G401.6 (cell line): ENCODE results near the gene KRTAP19-2.
"Not testable (repeated sequence)": the region's sequence is repeated elsewhere in the genome, so short reads cannot be mapped to it uniquely, and the experiment has no call there.

Experiments used
- FAIRE-seq: peaks from 2 replicates; lab custom pipeline; 2012; peaks lifted over from hg19 to GRCh38; lab: Jason Lieb, UNC

The KRTAP19-2 gene, protein sequence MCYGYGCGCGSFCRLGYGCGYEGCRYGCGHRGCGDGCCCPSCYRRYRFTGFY

DNA sequence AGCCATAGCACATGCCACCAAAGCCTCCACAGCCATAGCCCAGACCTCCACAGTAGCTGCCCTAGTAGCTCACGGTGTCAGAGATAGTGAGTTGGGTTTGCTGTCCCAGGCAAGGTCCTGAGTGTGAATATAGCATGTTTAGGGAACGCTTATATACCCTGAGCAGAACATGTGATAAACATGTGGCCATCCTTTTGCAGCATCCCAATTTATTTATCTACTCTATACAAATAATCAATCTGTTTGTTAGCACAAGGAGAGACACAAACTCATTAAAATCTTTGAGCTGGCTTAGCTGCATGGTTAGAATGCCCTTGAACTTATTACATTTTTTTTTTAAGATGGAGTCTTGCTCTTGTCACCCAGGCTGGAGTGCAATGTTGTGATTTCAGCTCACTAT is at the start of gene KRTAP19-2:
Gene KRTAP19-2 (minus strand): TSS at position 101 of the 400 bp plus-strand sequence. CDS start 88 bp downstream, at position 13.
- no peak for FAIRE-seq

DNA sequence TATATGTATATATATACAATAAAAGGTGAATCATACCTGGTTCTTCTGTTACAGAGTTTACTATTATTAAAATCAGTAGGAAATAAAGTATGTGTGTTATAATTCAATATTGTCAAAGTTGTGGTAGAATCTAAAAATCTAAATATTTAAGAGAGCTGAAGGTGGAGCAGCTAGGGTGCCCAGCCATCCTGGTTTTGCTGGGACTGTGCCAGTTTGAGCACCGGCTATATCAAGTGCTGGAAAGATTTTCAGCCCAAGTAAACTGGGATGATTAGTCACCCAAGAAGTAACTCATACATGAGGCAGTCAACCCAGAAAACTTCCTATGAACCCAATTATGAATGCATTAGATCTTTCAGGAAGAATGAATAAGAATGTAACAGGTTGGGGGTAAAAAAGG is 31.6 kb upstream of the KRTAP19-2 start:
- no peak for FAIRE-seq

DNA sequence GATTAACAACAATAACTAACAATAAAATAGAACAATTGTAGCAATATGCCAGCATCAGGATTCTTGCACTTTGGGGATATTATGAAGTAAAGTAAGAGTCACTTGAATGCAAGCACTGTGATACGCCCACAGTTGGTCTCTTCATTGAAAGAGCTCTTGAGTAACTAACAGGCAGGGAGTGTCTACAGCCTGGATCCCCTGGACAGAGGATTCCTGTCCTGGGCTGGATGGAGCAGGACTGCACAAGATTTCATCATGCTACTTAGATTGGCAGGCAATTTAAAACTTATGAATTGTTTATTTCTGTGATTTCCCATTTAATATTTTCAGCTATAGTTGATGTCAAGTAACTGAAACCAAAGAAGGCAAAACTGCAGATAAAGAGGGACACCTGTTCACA is 28.4 kb upstream of the KRTAP19-2 start:
- no peak for FAIRE-seq

DNA sequence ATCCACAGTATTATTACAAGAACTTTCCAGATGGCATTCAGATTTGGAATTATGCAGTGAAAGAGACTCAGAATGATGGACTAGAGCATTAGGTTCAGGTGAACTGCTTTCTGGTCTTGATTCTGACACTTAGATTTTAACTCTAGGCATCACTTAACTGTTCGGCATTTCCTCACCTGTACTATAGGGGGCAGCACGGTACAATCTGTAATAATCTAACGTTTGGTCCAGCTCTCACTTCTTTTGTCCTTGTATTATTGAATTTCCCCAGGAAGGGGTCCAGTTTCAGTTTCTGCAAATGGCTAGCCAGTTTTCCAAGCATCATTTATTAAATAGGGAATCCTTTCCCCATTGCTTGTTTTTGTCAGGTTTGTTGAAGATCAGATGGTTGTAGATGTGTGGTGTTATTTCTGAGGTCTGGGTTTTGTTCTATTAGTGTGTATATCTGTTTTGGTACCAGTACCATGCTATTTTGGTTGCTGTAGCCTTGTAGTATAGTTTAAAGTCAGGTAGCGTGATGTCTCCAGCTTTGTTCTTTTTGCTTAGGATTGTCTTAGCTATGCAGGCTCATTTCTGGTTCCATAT is 18.5 kb upstream of the KRTAP19-2 start:
- not testable (repeated sequence) for FAIRE-seq

DNA sequence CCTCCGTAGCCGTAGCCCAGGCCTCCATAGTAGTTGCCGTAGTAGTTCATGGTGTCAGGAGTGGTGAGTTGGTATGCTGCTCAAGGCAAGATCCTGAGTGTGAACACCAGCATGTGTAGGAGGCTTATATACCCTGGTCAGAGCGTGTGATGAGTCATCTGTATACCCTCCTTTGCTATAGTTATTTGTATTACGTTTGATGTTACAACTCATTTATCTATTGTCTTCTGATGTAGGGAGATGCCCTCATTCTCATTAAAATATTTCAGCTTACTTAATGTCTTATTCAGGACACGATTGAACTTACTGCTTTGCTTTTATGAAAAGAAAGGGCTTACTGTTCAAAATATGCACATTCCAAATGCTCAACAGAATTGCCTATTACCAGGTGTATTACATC is 14.8 kb upstream of the KRTAP19-2 start, which contains the start of gene KRTAP19-5:
Gene KRTAP19-5 (minus strand): TSS at position 101 of the 400 bp plus-strand sequence. CDS start 51 bp downstream, at position 50.
- FAIRE-seq, result no peak

DNA sequence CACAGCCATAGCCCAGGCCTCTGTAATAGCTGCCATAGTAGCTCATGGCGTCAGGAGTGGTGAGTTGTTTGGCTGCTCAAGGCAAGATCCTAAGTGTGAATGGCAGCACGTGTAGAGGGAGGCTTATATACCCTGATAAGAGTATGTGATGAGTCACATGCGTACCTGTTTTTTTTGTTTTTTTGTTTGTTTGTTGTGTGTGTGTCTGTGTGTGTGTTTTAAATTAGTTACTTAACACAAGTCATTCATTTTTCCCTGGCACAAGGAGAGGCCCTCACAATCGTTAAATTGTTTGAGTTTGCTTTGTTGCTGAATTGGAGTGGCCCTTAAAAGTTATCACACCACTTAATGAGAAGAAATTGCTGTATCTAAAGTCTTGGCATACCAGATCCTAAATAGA is 9.8 kb upstream of the KRTAP19-2 start, which contains the start of gene KRTAP19-4:
Gene KRTAP19-4 (minus strand): TSS at position 101 of the 400 bp plus-strand sequence. CDS start 55 bp downstream, at position 46.
- no peak for FAIRE-seq

DNA sequence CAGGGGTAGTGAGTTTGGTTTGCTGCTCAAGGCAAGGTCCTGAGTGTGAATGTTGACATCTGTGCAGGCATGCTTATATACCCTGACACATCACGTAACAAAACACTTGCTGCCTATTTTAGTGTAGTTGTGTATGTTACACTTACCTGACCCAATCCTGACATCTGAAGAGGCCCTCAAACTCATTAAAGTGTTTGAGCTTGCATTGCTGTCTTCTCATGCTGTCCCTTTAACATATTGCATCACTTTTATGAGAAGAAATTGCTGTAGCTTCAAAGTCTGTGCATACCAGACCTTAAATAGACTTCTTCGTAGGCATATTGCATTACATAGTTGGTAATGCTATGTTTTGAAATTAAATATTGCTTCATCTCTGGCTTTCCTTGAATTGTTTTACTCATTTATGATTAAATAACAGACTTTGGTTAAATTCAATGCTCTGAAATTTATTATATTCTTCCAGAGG is 4.8 kb upstream of the KRTAP19-2 start, which contains the start of gene KRTAP19-3:
Gene KRTAP19-3 (minus strand): TSS at position 51 of the 466 bp plus-strand sequence. CDS start 56 bp downstream, outside the sequence.
- FAIRE-seq, result no peak

DNA sequence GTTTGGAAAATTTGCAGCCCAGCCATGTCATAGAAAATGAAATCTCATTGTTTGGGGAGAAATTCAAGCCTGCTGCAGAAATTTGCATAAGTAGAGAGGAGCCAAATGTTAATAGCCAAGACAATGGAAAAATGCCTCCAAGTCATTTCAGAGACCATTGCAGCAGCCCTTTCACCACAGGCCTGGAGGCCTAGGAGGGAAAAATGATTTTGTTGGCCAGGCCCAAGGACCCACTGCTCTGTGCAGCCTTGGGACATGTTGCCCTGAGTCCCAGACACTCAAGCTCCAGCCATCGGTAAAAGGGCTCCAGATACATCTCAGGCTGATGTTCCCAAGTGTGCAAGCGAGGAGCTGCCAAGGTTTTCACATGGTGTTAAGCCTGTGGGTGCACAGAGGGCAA is 1.1 kb downstream of the KRTAP19-2 start:
- no peak for FAIRE-seq

DNA sequence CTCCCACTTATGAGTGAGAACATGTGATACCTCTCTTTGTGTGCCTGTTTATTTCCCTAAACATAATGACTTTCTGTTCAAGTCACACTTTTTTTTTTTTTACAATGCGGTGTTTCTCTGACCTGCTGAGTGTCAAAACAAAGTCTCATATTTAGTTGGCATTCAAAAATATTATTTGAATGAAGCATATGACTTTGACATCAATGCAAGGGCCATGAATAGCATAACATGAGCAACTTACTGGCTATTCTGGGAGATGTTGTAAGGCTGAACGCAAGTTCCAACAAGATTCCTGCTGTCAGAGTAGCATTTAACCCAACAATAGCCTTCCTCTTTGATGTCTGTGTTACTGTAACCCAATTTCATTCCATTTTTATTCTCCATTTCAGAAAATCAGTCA is 5.1 kb downstream of the KRTAP19-2 start:
- no peak for FAIRE-seq

DNA sequence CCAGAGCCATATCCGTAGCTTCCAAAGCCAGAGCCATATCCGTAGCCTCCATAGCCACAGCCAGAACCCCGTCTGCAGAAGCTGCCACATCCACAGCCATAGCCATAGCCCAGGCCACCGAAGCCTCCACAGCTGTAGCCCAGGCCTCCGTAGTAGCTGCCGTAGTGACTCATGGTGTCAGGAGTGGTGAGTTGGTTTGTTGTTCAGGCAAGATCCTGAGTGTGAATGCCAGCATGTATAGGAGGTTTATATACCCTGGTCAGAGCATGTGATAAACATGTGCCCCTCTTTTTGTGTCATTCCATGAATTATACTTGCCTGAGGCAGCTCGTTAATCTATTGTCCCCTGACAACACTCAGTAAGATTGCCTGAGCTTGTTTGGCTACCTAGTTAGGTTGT is 7.1 kb downstream of the KRTAP19-2 start, which contains the start of gene KRTAP19-1:
Gene KRTAP19-1 (minus strand): TSS at position 223 of the 400 bp plus-strand sequence. CDS start 50 bp downstream, at position 173.
- no peak for FAIRE-seq

DNA sequence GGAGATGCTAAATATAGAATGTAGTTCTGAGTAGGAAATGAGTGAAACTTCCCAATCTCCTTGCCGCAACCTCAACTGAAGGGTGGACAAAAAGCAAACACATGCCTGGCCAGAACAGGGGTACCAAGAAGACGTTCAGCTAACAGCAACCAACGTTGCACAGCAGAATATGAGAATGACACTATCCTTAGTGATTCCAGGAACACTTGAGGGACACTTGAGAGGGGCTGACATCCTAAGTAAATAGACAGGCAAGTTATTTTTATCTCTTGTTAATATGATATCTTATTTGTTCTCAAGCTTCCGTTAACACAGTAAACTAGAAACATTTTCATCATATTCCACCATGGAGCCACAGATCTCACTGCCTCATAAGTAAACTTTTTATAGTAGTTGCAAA is 8.0 kb downstream of the KRTAP19-2 start:
- FAIRE-seq, result no peak

DNA sequence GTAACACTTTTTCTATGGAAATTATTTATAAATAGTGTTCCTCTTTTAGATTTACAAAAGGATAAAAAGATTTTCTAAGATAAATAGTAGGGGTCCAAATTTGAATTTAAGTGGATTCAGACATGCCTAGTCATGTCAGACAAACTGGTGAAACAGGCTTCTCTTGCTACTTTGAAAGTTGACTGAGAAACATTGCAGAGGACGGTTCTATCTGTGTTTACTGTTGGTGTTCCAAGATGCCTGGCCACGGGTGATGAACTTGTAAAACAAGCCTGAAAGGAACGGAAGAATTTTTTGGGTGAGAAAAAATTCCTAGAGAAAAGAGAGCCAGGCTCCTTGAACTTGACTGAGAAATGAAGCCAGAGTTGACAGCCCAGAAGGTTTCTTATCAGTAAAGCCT is 9.2 kb downstream of the KRTAP19-2 start:
- FAIRE-seq, result no peak

DNA sequence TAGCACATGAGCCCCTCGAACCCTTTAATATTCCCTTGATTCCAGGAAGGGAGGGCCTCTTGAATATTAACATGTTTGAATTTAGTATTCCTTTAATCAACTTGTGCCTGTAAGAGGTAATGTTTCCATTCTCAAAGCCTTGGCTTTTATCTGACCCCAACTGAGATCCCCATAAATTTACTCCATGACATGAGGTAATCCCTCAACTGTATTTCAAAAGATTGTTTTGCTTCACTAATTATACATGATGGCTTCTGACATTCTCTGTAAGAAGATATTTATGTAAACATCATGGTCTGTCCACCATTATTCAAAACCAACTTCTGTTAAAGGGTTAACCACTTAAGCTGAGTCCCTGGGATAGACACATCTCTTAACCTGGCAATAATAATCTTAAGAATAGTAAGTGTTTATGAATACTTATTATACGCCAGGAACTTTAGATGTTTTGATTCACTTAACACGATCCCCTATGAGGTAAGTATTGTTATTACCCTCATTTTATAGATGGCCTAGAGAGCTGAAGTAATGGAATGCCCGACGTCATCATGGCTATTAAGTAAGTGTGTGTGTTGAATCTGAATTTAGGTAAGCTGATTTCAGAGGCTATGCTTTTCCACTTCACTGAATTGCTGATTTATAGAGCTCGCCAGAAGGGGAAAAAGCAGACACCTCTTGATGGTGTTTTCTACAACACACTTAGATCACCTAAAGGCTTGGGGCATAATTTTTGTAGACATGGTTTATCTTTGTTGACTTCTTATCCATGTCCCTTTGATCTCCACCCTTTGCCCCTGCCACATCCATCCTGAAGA is 18.1 kb downstream of the KRTAP19-2 start:
- no peak for FAIRE-seq

DNA sequence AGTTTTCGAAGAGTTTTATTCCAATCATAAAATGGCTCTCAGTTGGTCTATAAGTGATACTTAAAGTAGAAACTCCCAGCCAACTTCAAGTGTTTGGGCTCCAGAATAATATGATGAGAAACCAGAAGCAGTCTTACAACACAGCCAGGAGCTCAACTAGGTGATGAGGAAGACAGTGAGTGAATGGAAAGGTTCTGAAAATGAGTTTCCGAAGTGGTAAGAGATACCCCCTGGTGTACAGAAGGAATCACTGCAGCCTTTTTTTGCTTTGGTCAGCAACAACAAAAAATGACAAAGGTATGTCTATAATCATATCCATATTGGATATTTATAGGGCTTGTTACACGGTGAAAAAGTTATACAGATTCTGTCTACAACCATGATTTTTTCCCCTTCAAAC is 23.5 kb downstream of the KRTAP19-2 start:
- no peak for FAIRE-seq

DNA sequence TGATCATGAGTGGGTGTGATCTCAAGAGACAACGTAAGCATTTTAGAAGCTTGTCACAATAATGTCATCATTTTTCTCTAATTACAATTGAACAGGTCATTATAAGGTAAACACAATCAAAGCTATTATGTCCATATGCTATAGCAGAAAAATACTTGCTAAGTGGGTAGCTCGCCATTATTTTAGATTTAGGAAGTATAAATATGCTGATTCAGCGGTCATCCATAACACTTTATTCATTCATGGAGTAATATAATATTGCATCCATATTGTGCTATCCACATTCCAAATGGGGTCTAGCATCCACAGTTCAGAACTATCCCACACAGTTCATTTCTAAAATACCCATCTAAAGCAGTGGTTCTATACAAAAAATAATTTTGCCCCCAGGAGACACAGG is 38.7 kb downstream of the KRTAP19-2 start:
- no peak for FAIRE-seq

DNA sequence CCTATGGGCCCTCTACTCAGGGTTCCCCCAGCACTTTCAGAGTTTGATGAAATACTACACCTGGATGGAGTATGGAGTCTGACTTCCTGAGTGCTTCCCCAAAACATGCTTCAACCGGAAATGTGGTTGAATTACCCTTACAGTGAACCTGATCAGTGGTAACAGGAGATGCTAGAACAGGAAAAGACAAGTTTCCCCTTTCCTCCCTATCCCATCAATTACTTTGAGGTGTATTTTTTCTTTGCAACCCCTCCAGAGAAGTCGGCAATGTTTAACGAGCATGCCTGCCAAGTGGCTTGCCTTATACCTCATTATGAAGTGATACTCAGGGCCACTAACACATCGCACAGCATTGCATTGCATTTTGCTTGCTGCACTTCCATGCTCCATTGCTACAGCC is 40.2 kb downstream of the KRTAP19-2 start:
- FAIRE-seq, result no peak

DNA sequence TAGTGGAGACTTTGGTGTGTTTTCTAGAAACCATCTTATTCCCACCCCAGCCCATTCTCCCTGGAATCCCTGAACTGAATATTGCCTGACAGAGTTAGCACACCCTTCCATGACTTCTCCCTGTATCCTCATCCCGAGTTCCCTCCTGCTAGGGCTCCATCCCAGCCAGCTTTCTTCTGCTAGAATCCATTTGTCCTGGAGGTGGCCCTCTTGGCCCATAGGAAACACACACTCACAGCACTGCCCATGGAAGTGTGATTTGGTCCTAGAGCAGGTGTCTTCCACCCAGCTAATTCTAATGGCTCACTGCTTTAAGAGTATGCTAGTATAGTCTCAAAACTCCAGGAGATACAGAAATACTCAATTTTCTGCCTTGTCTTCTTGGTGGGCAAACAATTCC is 43.0 kb downstream of the KRTAP19-2 start:
- FAIRE-seq, result no peak

DNA sequence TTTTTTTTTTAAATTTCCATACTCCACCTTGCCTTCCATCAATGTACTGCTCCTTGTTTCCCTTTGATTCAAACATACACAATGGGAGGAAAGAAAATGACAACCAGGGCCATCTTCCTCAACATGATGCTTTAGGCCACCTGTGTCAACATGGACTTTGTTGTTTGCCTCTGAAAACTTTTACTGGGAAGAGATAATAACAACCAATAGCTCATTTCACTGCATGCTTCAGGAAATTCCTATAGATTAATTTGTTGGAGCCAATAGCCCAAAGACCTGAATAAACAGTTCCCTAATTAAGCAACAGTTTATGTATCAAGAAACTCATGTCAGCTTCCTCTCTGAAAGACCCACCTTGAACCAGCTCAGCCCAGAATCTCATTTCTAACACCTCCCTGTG is 44.0 kb downstream of the KRTAP19-2 start:
- no peak for FAIRE-seq

DNA sequence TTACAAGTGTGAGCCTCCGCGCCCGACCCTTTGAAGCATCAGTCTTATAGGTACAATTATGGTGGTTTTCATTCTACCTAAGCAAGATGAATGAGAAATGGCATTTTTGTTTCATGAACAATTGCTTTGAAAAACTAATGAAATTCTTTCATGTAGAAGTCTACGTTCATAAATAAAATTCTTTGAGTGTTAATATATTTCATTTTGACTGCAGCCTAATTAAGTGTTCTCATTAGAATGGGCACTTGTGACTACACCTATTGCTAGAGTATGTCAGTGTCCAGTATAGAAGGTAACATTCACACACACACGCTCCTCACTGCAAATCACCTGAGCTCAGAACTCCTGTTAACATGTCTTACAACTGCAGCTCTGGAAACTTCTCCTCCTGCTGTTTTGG is 47.3 kb downstream of the KRTAP19-2 start, which contains the start of gene KRTAP15-1:
Gene KRTAP15-1 (plus strand): TSS at position 301 of the 400 bp plus-strand sequence. CDS start 53 bp downstream, at position 354.
- FAIRE-seq, result no peak
